HG03039 (cell line): ENCODE results near the gene GPRC5D.

Experiments used
- ATAC-seq: cut with Tn5 transposase; IDR thresholded peaks from one replicate; pipeline ENCODE4 v1.9.1; 2021; ENCODE audit warnings: mild to moderate bottlenecking, moderate library complexity; ENCODE audit not compliant: unreplicated experiment

GPRC5D gene

DNA sequence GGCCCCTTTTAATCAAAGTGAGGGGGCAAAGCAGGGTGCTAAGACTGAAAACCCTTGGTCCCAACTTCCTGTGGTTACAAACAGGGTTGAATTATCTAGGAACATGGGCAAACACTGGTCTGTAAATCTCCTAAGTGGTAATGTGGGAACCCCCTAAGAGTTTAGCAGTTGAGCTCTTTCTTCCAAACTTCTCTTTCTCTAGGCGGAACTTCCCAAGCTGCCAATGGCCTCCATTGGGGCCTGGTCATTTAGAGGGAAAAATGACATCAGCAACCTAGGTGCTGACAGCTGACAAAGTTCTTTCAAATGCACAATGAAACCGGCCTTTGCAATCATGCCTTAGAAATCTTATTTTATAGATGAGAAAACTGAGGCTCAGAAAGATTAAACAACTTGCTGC is 30.4 kb upstream of the GPRC5D start:
- ATAC-seq, result no peak

GRCh38 chr12:12979731-12980259 is 27.8 kb upstream of the GPRC5D start:
- ATAC-seq, result no peak

DNA sequence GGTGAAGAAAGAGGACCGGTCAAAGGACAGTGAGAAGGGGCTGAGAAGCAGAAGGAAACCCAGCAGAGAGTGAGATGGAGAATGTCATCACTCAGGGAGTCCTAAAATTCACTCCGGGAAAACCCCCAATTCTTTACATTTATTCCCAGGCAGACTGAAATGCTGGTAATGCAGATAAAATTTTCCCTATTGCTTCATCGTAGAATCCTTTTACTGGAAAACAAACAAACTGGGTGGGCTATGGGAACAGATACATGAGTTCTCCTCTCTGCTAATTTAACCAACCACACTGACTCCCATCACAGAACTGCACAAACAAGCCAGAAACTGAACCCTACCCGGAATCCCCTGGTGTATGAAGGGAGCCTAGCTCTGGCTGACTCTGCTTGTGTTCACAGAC is 27.2 kb upstream of the GPRC5D start:
- ATAC-seq, result no peak

GRCh38 chr12:12977231-12977630 is 25.3 kb upstream of the GPRC5D start:
- ATAC-seq, result no peak

DNA sequence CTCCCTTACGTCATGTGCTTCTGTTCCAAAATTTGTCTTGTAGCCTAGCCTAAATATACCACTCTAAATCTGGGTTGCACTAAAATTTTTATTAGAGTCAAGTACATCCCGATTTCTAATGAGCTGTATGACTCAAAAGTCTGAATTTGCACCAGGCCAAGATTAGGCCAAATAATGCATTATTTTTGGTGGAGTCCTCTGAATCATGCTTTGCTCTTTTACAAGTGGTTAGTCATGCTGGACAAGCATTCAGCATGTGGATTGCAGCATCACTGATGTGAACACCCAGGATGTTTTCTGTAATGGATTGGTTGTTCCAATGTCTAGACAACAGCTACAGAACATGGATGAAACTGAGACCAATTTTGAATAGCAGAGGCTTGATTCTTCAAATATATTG is 24.4 kb upstream of the GPRC5D start:
- ATAC-seq, result no peak

- ATAC-seq, result no peak
Observed at GRCh38 chr12:12975322-12976077, 23.5 kb upstream of the GPRC5D start.

DNA sequence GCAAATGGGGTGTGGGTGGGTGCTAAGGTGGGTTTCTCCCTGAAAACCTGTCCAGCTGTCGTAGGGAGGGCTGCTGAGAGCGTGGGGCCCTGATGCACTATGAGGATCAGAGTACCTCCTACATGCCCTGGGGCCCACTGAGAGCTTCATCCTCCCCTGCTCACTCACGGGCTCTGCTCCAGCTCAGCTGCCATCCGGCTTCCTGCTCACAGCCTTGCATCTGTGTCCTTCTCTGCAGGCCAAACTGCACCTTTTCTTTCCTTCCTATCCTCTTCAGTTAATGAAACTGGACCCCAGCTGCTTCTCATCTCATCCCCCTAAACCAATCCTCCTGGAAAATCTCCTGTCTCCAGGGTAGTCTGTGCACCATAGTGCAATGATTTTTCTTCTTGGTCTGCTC is 22.2 kb upstream of the GPRC5D start:
- no peak for ATAC-seq

- ATAC-seq, result no peak
Observed at GRCh38 chr12:12973019-12973418, 21.0 kb upstream of the GPRC5D start.

DNA sequence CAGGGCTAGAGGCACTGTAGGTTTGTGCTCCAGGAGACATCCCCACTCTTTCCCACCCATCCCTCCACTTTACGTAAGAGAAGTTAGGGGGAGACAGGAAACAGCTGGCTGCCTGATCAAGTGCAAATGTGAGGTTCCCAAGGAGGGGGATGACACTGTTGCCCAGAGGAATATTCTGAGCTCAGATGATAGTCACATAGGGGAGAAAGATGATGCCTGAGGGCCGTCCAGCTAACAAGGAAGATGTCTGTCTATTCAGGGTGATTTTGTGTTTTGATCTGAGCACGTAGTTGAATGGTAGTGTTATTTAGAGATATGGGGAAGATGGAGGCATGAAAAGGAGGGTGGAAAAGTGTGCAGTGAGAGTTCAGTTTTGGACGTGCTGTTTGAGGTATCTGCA is 13.9 kb upstream of the GPRC5D start:
- ATAC-seq, result no peak

- ATAC-seq, result no peak
Observed at GRCh38 chr12:12964255-12964654, 12.3 kb upstream of the GPRC5D start.

GRCh38 chr12:12960639-12961209 is 8.8 kb upstream of the GPRC5D start:
- ATAC-seq, result no peak

DNA sequence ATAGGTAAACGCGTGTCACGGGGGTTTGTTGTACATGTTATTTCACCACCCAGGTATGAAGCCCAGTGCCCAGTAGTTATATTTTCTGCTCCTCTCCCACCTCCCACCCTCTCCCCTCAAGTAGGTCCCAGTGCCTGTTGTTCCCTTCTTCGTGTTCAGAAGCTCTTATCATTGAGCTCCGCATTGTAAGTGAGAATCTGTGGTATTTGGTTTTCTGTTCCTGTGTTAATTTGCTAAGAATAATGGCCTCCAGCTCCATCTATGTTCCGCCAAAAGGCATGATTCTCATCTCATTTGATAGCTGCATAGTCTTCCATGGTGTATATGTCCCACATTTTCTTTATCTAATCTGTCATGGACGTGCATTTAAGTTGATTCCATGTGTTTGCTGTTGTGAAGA is 6.9 kb upstream of the GPRC5D start:
- no peak for ATAC-seq

- no peak for ATAC-seq
Observed at GRCh38 chr12:12954878-12955625, 3.1 kb upstream of the GPRC5D start.

GRCh38 chr12:12954356-12954755 is 2.4 kb upstream of the GPRC5D start:
- ATAC-seq, result no peak

GRCh38 chr12:12951504-12951903 is 466 bp downstream of the GPRC5D start:
- ATAC-seq, result no peak

DNA sequence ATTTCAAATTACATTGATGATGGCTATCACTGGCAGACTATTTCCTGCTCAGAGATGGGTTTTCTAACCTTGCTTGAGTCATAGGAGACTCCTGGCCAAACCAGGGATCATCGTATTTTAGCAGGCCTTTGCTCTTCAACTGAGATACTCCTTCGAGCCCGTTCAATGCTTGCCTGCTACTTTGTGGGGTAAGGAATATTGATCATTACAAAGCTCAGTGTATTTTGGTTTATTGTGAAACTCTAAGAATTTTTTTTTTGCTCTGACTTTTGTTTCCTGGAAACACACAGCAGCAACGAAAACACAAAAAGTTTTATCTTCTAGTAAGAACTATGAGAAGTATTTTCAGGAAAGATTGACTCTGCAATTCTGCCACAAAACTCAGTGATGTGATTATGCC is 4.1 kb downstream of the GPRC5D start:
- ATAC-seq, result no peak

- ATAC-seq, result no peak
Observed at GRCh38 chr12:12946686-12947355, 5.1 kb downstream of the GPRC5D start.

DNA sequence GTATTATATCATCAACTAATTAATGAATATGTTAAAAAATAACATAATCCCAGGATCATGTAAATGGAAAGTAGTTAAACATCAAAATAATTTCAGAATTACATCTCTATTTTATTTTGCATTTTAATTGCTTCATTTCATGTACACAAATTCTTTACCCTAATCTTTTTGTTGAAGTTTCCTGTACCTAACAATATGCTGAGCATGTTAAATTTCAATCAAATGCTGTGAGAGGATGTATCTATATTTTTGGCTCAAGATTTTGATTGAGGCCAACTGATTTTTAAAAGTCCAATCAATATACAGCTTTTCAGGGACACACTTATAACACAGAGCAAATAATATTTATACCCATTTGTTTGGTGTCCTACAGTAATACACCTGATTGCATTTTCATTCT is 6.4 kb downstream of the GPRC5D start:
- ATAC-seq, result no peak

- ATAC-seq, result no peak
Observed at GRCh38 chr12:12943586-12944260, 8.2 kb downstream of the GPRC5D start.

DNA sequence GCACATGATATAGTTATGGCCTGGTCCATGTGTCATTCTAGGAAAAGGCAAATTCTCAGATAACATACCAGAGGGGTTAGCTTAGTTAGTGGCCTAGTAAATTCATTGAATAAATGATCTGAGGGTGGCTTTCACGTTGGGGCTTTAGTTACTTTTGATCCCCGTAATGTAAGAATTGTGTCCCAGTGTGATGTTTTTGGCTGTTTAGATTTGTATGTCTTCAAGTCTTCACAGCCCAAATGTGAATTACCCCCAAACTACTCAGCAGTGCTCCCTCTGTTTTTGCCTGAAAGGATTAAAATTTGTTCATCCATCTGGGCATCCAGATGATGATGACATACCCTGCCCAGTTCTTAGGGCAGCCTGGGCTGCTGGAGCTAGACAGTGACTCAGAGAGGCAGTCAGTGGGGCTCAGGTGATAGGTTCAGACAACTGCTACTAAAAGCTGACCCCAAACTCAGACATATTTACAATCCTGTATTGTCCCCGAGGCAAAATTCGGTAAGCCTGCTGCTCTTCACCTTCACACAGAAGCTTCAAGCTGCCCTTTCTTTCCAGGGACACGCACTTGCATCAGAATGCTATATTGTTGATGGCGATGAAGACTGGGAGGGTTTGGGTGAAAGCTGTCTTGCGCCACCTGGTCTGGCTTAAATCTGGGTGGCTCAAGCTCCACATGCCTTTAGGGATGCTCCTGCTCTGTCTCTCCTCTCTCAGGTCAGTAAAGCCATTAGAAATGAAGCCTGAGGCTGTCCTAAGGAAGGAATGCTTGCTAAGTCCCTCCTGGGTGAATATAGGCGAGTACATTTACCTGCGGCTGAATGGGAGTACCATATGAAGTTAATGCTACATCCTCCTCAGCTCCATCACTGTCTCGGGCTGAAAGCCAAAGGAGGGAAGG is 10.3 kb downstream of the GPRC5D start:
- no peak for ATAC-seq
